ENCODE measurements around the gene MRFAP1. TPM values are rescaled to one million over a fixed set of nuclear protein-coding genes. Genes with fewer than 3 reads are reported as not detected.

The MRFAP1 gene
- polyA plus RNA-seq, 3 donors: 72.1 to 180 (median 171) TPM

DNA sequence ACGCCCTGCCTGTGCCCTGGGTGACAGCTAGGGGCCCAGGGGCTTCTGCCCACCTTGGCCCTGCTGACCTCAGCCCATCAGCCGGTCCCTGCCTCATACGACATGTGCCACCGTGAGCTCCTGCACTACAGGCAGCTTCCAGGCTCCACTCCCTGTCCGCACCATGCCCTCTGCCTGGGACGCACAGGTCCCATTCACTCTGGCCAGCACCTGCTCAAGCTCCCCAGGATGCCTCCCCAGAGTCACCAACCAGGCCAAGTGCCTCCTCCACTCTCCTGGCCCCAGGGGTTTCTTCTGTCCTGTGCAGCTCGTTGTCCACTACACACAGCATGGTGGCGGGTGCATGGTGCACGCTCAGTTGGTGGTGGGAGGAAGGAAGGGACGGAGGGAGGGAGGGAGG lies 20.2 kb upstream of the MRFAP1 start:
- H3K27ac Mint-ChIP-seq: peak overlapping the region in 1 of 7 donors; percentile 36
- H3K27ac ChIP-seq (ENCODE audit: low read depth in 1 of 2, low read length in 2 of 2): no peak overlapping the region
- H3K4me3 Mint-ChIP-seq: no peak overlapping the region
- no peak overlapping the region for H2AFZ ChIP-seq (ENCODE audit: insufficient read depth, low read depth, low read length, poor library complexity, severe bottlenecking)
- WGBS (ENCODE audit: insufficient coverage): 94% methylated on average over 9 of the region's 10 CpGs
- no peaks in the 10 kb centered on the region for H3K79me2 ChIP-seq (ENCODE audit: insufficient read depth, low read length)
- no peaks in the 10 kb centered on the region for H3K27me3 ChIP-seq (ENCODE audit: control insufficient read depth in 2 of 2, insufficient read depth in 2 of 2, low read length in 2 of 2)
- no peaks in the 10 kb centered on the region for H3K4me1 Mint-ChIP-seq
- H3K36me3 Mint-ChIP-seq: peaks cover 59 to 64% of the 10 kb centered on the region in 2 donors
- H3K9ac ChIP-seq (ENCODE audit: insufficient read depth, low read length, poor library complexity, severe bottlenecking): no peak overlapping the region
- no peaks in the 10 kb centered on the region for H4K20me1 ChIP-seq (ENCODE audit: insufficient read depth, low read length)
- no peak for DNase-seq
- no peaks in the 10 kb centered on the region for H3K9me3 ChIP-seq (replicated peaks in 1 of 2; ENCODE audit: control insufficient read depth in 1 of 2, insufficient read depth in 1 of 2, low read length in 2 of 2)
- no peak overlapping the region for H3K4me2 ChIP-seq (replicated peaks; ENCODE audit: extremely low read depth, low read length, poor library complexity, severe bottlenecking)
- H3K4me3 ChIP-seq (replicated peaks in 1 of 3; ENCODE audit: low read depth in 2 of 3, low read length in 3 of 3): no peak overlapping the region
- intact Hi-C loops (cut with micrococcal nuclease): no loop called here
- H3K4me1 ChIP-seq (ENCODE audit: control insufficient read depth in 1 of 2, insufficient read depth in 2 of 2, low read length in 2 of 2): no peaks in the 10 kb centered on the region
- peaks cover 0 to 3% (median 1%) of the 10 kb centered on the region in 3 donors for H3K27me3 Mint-ChIP-seq (ENCODE audit: low read depth in 3 of 3)
- TF ChIP-seq, protein P1, sequence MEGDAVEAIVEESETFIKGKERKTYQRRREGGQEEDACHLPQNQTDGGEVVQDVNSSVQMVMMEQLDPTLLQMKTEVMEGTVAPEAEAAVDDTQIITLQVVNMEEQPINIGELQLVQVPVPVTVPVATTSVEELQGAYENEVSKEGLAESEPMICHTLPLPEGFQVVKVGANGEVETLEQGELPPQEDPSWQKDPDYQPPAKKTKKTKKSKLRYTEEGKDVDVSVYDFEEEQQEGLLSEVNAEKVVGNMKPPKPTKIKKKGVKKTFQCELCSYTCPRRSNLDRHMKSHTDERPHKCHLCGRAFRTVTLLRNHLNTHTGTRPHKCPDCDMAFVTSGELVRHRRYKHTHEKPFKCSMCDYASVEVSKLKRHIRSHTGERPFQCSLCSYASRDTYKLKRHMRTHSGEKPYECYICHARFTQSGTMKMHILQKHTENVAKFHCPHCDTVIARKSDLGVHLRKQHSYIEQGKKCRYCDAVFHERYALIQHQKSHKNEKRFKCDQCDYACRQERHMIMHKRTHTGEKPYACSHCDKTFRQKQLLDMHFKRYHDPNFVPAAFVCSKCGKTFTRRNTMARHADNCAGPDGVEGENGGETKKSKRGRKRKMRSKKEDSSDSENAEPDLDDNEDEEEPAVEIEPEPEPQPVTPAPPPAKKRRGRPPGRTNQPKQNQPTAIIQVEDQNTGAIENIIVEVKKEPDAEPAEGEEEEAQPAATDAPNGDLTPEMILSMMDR (IDR thresholded peaks at IDR 0.05): no peak
- H3K9me3 Mint-ChIP-seq: peaks cover 0 to 4% (median 1%) of the 10 kb centered on the region in 7 donors
- H3K36me3 ChIP-seq (replicated peaks in 1 of 2; ENCODE audit: control insufficient read depth in 1 of 2, insufficient read depth in 2 of 2, low read length in 2 of 2): peaks cover 54 to 62% of the 10 kb centered on the region in 2 donors

DNA sequence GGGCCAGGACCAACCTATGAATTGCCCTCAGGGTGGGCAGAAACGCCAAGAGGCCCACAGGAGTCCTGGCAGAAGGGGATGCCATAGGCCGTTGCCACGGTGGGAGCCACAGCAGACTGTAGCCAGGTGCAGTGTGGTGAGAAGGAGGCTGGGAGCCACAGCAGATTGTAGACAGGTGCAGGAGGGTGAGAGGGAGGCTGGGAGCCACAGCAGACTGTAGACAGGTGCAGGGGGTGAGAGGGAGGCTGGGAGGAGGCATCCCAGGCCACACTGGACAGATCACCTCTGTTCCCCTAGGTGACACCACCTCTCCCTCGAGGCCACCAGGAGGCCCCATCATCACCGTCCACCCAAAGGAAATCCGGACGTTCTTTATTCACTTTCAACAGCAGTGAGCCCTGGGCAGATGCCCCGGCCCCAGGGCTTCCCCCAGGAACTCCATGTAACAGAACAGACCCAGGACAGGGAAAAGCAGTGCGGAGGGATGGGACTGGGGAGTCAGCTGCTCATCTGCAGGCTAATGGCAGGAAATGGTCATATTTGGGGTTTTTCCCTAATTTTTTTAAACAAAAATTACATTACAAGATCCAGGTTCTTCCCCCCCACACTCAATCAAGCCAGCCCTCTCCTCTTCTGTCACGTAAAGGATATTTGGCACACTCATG lies 19.5 kb upstream of the MRFAP1 start:
- Mint-ChIP-seq H3K27me3 (ENCODE audit: low read depth in 3 of 3) (peaks cover 0 to 4% (median 3%) of the 10 kb centered on the region in 3 donors), H3K36me3 (peaks cover 55 to 58% of the 10 kb centered on the region in 2 donors), H3K4me3 (no peak overlapping the region), H3K27ac (peak overlapping the region in 2 of 7 donors; percentile 35 to 48), H3K9me3 (peaks cover 0 to 5% (median 1%) of the 10 kb centered on the region in 7 donors), H3K4me1 (no peaks in the 10 kb centered on the region)
- TF ChIP-seq, protein P1 (IDR thresholded peaks at IDR 0.05): no peak
- no peak overlapping the region for H3K4me3 ChIP-seq (replicated peaks in 1 of 3; ENCODE audit: low read depth in 2 of 3, low read length in 3 of 3)
- no peak overlapping the region for H2AFZ ChIP-seq (ENCODE audit: insufficient read depth, low read depth, low read length, poor library complexity, severe bottlenecking)
- H3K9ac ChIP-seq (ENCODE audit: insufficient read depth, low read length, poor library complexity, severe bottlenecking): no peak overlapping the region
- H3K4me1 ChIP-seq (ENCODE audit: control insufficient read depth in 1 of 2, insufficient read depth in 2 of 2, low read length in 2 of 2): no peaks in the 10 kb centered on the region
- WGBS (ENCODE audit: insufficient coverage): 97% methylated on average over 6 of the region's 10 CpGs
- peaks cover 47 to 55% of the 10 kb centered on the region in 2 donors for H3K36me3 ChIP-seq (replicated peaks in 1 of 2; ENCODE audit: control insufficient read depth in 1 of 2, insufficient read depth in 2 of 2, low read length in 2 of 2)
- intact Hi-C loops (cut with micrococcal nuclease): no loop called here
- no peak for DNase-seq
- no peaks in the 10 kb centered on the region for H3K9me3 ChIP-seq (replicated peaks in 1 of 2; ENCODE audit: control insufficient read depth in 1 of 2, insufficient read depth in 1 of 2, low read length in 2 of 2)
- no peak overlapping the region for H3K4me2 ChIP-seq (replicated peaks; ENCODE audit: extremely low read depth, low read length, poor library complexity, severe bottlenecking)
- no peaks in the 10 kb centered on the region for H4K20me1 ChIP-seq (ENCODE audit: insufficient read depth, low read length)
- H3K27ac ChIP-seq (ENCODE audit: low read depth in 1 of 2, low read length in 2 of 2): no peak overlapping the region
- no peaks in the 10 kb centered on the region for H3K79me2 ChIP-seq (ENCODE audit: insufficient read depth, low read length)
- no peaks in the 10 kb centered on the region for H3K27me3 ChIP-seq (ENCODE audit: control insufficient read depth in 2 of 2, insufficient read depth in 2 of 2, low read length in 2 of 2)

Data from CD14-positive monocyte (primary cell).